HCT116 (cell line): Measurements from ENCODE around the gene ARHGAP10. TPM values are rescaled to one million over a fixed set of nuclear protein-coding genes. Genes with fewer than 3 reads are reported as not detected.

ENCODE experiments used
- ATAC-seq: fragments of 200-7000 bp; cut with Tn5 transposase; 2 replicates; pipeline ENCODE4 v1.9.1; 2020; ENCODE audit warnings: mild to moderate bottlenecking, moderate library complexity
- BruUV-seq: library from RNA; stranded (reverse); fragments of 400-500 nt; replicated peaks from 2 replicates; lab custom pipeline; 2021; lab: Mats Ljungman, UMichigan
- CTCF ChIA-PET: fragments of 300-600 bp; sonication (Branson Sonifier 250); formaldehyde crosslinking; loops from one replicate; lab custom pipeline; 2021; ENCODE audit warnings: antibody characterized with exemption; lab: Charles Lee
- POLR2A ChIA-PET: fragments of 300-600, 350-600 bp; sonication (Branson Sonifier 250); formaldehyde crosslinking; loops from one replicate; lab custom pipeline; 2021; ENCODE audit warnings: antibody characterized with exemption; lab: Charles Lee
- RAD21 ChIA-PET, 2 experiments: fragments of 300-600 bp; sonication (Branson Sonifier 250); formaldehyde crosslinking; loops; one replicate each; lab custom pipeline; 2023; ENCODE audit warnings: low total read pairs in 2 of 2; ENCODE audit not compliant: uncharacterized antibody in 2 of 2, unreplicated experiment in 2 of 2, low non-redundant PET in 1 of 2; lab: Charles Lee
- DNase-seq: peaks from one replicate; pipeline ENCODE4 v3.0.0-alpha.2; 2010; ENCODE audit warnings: low read depth, low spot score
- H2AFZ ChIP-seq: fragments of 200-600 bp; shearing (Covaris generic), sonication (generic); 2 replicates; pipeline ENCODE4 v1.6.1; 2017; ENCODE audit warnings: low read depth, mixed run types, mixed read lengths, antibody characterized with exemption, low read length; ENCODE audit not compliant: poor library complexity, severe bottlenecking
- H3K27ac ChIP-seq: 2 replicates; pipeline ENCODE4 v1.5.1; 2012; ENCODE audit warnings: low read depth, low read length
- H3K27me3 ChIP-seq: fragments of 200-600 bp; sonication (generic); 2 replicates; pipeline ENCODE4 v1.6.1; 2016; ENCODE audit warnings: mixed run types, low read length, mixed read lengths; ENCODE audit not compliant: insufficient read depth
- H3K36me3 ChIP-seq, 2 experiments: fragments of 200-500 bp in 1 of 2; fragments of 200-600 bp in 1 of 2; sonication (Bioruptor generic) in 1 of 2; sonication (generic) in 1 of 2; 2 replicates each; pipeline versions ENCODE4 v1.5.1 to v1.6.1; 2014 to 2016; ENCODE audit warnings: low read length in 2 of 2, inconsistent platforms in 1 of 2, mixed read lengths in 1 of 2, mixed run types in 1 of 2; ENCODE audit not compliant: insufficient read depth in 2 of 2, control insufficient read depth in 1 of 2
- H3K4me1 ChIP-seq, 2 experiments: fragments of 200-600 bp in 1 of 2; sonication (generic) in 1 of 2; 2 replicates each; pipeline versions ENCODE4 v1.5.1 to v1.6.1; 2012 to 2017; ENCODE audit warnings: low read length in 2 of 2, inconsistent platforms in 1 of 2, mild to moderate bottlenecking in 1 of 2, mixed read lengths in 1 of 2, mixed run types in 1 of 2, moderate library complexity in 1 of 2; ENCODE audit not compliant: insufficient read depth in 2 of 2, control insufficient read depth in 1 of 2
- H3K4me2 ChIP-seq: fragments of 200-600 bp; sonication (generic); 2 replicates; pipeline ENCODE4 v1.6.1; 2017; ENCODE audit warnings: mixed run types, low read length, mixed read lengths
- H3K4me3 ChIP-seq, 2 experiments: fragments of 200-600 bp in 1 of 2; sonication (generic) in 1 of 2; replicated peaks in 1 of 2; 2 replicates each; pipeline ENCODE4 v1.5.1; 2011 to 2016; ENCODE audit warnings: low read length in 2 of 2, control low read depth in 1 of 2, low read depth in 1 of 2, mild to moderate bottlenecking in 1 of 2, mixed read lengths in 1 of 2, mixed run types in 1 of 2
- H3K79me2 ChIP-seq: fragments of 200-600 bp; sonication (generic); 2 replicates; pipeline ENCODE4 v1.6.1; 2017; ENCODE audit warnings: mild to moderate bottlenecking, mixed run types, low read length, moderate library complexity, mixed read lengths; ENCODE audit not compliant: insufficient read depth
- H3K9ac ChIP-seq: fragments of 200-600 bp; sonication (generic); 2 replicates; pipeline ENCODE4 v1.6.1; 2016; ENCODE audit warnings: low read length, mixed read lengths
- H3K9me2 ChIP-seq: fragments of 200-600 bp; sonication (generic), shearing (Covaris generic); 2 replicates; pipeline ENCODE4 v1.6.1; 2017; ENCODE audit warnings: mixed run types, mild to moderate bottlenecking, moderate library complexity; ENCODE audit not compliant: insufficient read depth
- H3K9me3 ChIP-seq, 2 experiments: fragments of 200-500 bp in 1 of 2; fragments of 200-600 bp in 1 of 2; sonication (Bioruptor generic) in 1 of 2; sonication (generic) in 1 of 2; 2 replicates each; pipeline ENCODE4 v1.6.1; 2014 to 2017; ENCODE audit warnings: low read length in 2 of 2, mixed read lengths in 2 of 2, inconsistent platforms in 1 of 2, low read depth in 1 of 2, mild to moderate bottlenecking in 1 of 2, mixed run types in 1 of 2, moderate library complexity in 1 of 2; ENCODE audit not compliant: control insufficient read depth in 1 of 2, insufficient read depth in 1 of 2
- H4K20me1 ChIP-seq: fragments of 200-600 bp; sonication (generic), shearing (Covaris generic); 2 replicates; pipeline ENCODE4 v1.6.1; 2017; ENCODE audit warnings: mixed run types, mild to moderate bottlenecking, moderate library complexity; ENCODE audit not compliant: insufficient read depth
- ATF3 ChIP-seq: IDR thresholded peaks from 2 replicates; pipeline ENCODE4 v1.6.1; 2012
- CBX3 ChIP-seq: IDR thresholded peaks from 2 replicates; pipeline ENCODE4 v1.6.1; 2012; ENCODE audit warnings: low read depth
- CTCF ChIP-seq, 3 experiments: fragments of 200-600 bp in 1 of 3; sonication (generic) in 1 of 3; IDR thresholded peaks in 2 of 3; conservative IDR thresholded peaks in 1 of 3; 2 replicates each; pipeline ENCODE4 v1.5.1; 2012 to 2017; ENCODE audit warnings: low read depth in 2 of 3, low read length in 2 of 3, antibody characterized with exemption in 1 of 3, borderline replicate concordance in 1 of 3, control low read depth in 1 of 3, mild to moderate bottlenecking in 1 of 3, mixed read lengths in 1 of 3, mixed run types in 1 of 3, moderate library complexity in 1 of 3; ENCODE audit not compliant: insufficient read depth in 1 of 3
- ELF1 ChIP-seq: IDR thresholded peaks from 2 replicates; pipeline ENCODE4 v1.6.1; 2012; ENCODE audit warnings: low read depth, borderline replicate concordance
- EZH2 ChIP-seq: fragments of 200-600 bp; sonication (generic); IDR thresholded peaks from 2 replicates; pipeline ENCODE4 v1.6.1; 2017; ENCODE audit warnings: antibody characterized with exemption, mixed run types
- JUND ChIP-seq: IDR thresholded peaks from 2 replicates; pipeline ENCODE4 v1.6.1; 2012
- POLR2A ChIP-seq: IDR thresholded peaks from 2 replicates; pipeline ENCODE4 v1.7.0; 2011; ENCODE audit warnings: borderline replicate concordance; ENCODE audit not compliant: insufficient read depth, insufficient read length; ENCODE audit errors: extremely low read depth
- POLR2AphosphoS5 ChIP-seq: IDR thresholded peaks from 2 replicates; pipeline ENCODE4 v1.6.1; 2011; ENCODE audit warnings: mild to moderate bottlenecking, low read depth, low read length, moderate library complexity
- RAD21 ChIP-seq: IDR thresholded peaks from 2 replicates; pipeline ENCODE4 v1.6.1; 2012; ENCODE audit warnings: low read depth, mild to moderate bottlenecking
- SRF ChIP-seq: IDR thresholded peaks from 2 replicates; pipeline ENCODE4 v1.6.1; 2012; ENCODE audit warnings: low read depth
- intact Hi-C: fragments of 100-400 bp; cut with micrococcal nuclease; formaldehyde crosslinking; loops from 2 replicates; pipeline ENCODE4 v1.10.0; 2022
- total RNA-seq: library from RNA; stranded (reverse); gene quantifications from one replicate; pipeline ENCODE4 v1.2.1, GENCODE V29; 2021; ENCODE audit not compliant: unreplicated experiment

Gene ARHGAP10
- total RNA-seq, 1 experiment from 2014 or later = 24.7 TPM

- intact Hi-C loops = no loop called here
- no peaks in the 10 kb centered on the region for H3K79me2 ChIP-seq
- no peak for ATAC-seq
- no peak for DNase-seq
- H3K4me3 ChIP-seq = no peak overlapping the region
- ChIA-PET CTCF (no interaction called here), POLR2A (no interaction called here), RAD21 (no interaction called here)
- H3K27me3 ChIP-seq = no peaks in the 10 kb centered on the region
- no peaks in the 10 kb centered on the region for H3K9me3 ChIP-seq
- H2AFZ ChIP-seq = no peak overlapping the region
- H3K4me1 ChIP-seq = no peaks in the 10 kb centered on the region
- H3K9me2 ChIP-seq = no peaks in the 10 kb centered on the region
- H3K4me2 ChIP-seq = no peak overlapping the region
- TF ChIP-seq EZH2 (no peak), ELF1 (no peak), JUND (no peak), POLR2AphosphoS5 (no peak), CBX3 (no peak), RAD21 (no peak), POLR2A (no peak), SRF (no peak), ATF3 (no peak), CTCF (IDR thresholded peaks at IDR 0.05 in 2 of 3, conservative IDR thresholded peaks at IDR 0.05 in 1 of 3; ENCODE audit: borderline replicate concordance in 1 of 3, insufficient read depth in 1 of 3, low read depth in 2 of 3, low read length in 2 of 3) (no peak)
- no peaks in the 10 kb centered on the region for H3K36me3 ChIP-seq
- no peak overlapping the region for H3K27ac ChIP-seq
- no peaks in the 10 kb centered on the region for H4K20me1 ChIP-seq
- no TSS peak for BruUV-seq
- H3K9ac ChIP-seq = no peak overlapping the region
These were observed 335.5 kb downstream of the ARHGAP10 start for GRCh38 chr4:148067301-148067916.
